Neural crest cell (in vitro differentiated cells): ENCODE measurements around the gene KRTAP10-1. TPM values are rescaled to one million over a fixed set of nuclear protein-coding genes. Genes with fewer than 3 reads are reported as not detected.
"Not testable (repeated sequence)": the region's sequence is repeated elsewhere in the genome, so short reads cannot be mapped to it uniquely, and the experiment has no call there.

Experiments
- DNase-seq: peaks from one replicate; pipeline ENCODE4 v3.0.0; 2021; ENCODE audit warnings: low read depth, mixed read lengths, low spot score
- H3K27ac Mint-ChIP-seq: one replicate; pipeline ENCODE4 v1.8.0; 2021; ENCODE audit warnings: mild to moderate bottlenecking, mixed read lengths; ENCODE audit not compliant: unreplicated experiment
- H3K27me3 Mint-ChIP-seq: 2 replicates; pipeline ENCODE4 v1.8.0; 2021; ENCODE audit warnings: low read depth, mild to moderate bottlenecking, mixed read lengths
- H3K36me3 Mint-ChIP-seq: 2 replicates; pipeline ENCODE4 v1.8.0; 2021; ENCODE audit warnings: low read depth, mild to moderate bottlenecking, mixed read lengths
- H3K4me1 Mint-ChIP-seq: 2 replicates; pipeline ENCODE4 v1.8.0; 2021; ENCODE audit warnings: mixed read lengths
- H3K4me3 Mint-ChIP-seq: one replicate; pipeline ENCODE4 v1.8.0; 2021; ENCODE audit warnings: mild to moderate bottlenecking, mixed read lengths
- H3K9me3 Mint-ChIP-seq: 2 replicates; pipeline ENCODE4 v1.8.0; 2021; ENCODE audit warnings: mixed read lengths
- total RNA-seq: library from RNA; stranded (reverse); gene quantifications from 2 replicates; pipeline ENCODE4 v1.2.1, GENCODE V29; 2021
- TF ChIP-seq, protein P1 (sequence below): fragments of 200-600 bp; sonication (generic); conservative IDR thresholded peaks from 2 replicates; pipeline ENCODE4 v1.5.0; 2021; ENCODE audit warnings: antibody characterized with exemption, mild to moderate bottlenecking

The KRTAP10-1 gene
- total RNA-seq, 1 donor from 2014 or later = not detected

DNA sequence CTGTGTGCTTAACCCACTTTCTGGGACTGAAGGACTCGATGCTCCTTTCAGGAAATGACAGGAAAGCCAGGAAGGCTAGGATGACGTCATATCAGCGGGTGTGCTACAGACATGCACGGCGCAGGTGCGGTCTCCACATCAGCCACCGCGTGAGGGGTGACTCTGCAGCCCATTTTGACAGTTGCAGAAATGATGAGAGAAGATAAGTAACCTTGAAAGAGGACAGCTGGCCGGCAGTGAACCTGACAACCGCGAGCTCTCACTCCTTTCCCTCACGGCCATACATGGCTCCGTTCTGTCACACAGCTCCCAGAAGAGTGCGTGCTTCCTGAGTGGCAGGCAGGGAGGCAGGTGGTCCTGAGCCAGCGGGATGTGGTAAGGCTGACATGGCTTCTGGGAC, 42.1 kb upstream of the KRTAP10-1 start:
- H3K27ac Mint-ChIP-seq = no peak overlapping the region
- no peak for DNase-seq
- peaks cover 32% of the 10 kb centered on the region for H3K27me3 Mint-ChIP-seq
- peaks cover 10% of the 10 kb centered on the region for H3K9me3 Mint-ChIP-seq
- H3K36me3 Mint-ChIP-seq = peaks cover 13% of the 10 kb centered on the region
- TF ChIP-seq, protein P1, sequence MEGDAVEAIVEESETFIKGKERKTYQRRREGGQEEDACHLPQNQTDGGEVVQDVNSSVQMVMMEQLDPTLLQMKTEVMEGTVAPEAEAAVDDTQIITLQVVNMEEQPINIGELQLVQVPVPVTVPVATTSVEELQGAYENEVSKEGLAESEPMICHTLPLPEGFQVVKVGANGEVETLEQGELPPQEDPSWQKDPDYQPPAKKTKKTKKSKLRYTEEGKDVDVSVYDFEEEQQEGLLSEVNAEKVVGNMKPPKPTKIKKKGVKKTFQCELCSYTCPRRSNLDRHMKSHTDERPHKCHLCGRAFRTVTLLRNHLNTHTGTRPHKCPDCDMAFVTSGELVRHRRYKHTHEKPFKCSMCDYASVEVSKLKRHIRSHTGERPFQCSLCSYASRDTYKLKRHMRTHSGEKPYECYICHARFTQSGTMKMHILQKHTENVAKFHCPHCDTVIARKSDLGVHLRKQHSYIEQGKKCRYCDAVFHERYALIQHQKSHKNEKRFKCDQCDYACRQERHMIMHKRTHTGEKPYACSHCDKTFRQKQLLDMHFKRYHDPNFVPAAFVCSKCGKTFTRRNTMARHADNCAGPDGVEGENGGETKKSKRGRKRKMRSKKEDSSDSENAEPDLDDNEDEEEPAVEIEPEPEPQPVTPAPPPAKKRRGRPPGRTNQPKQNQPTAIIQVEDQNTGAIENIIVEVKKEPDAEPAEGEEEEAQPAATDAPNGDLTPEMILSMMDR = no peak
- peaks cover 12% of the 10 kb centered on the region for H3K4me1 Mint-ChIP-seq
- no peak overlapping the region for H3K4me3 Mint-ChIP-seq

DNA sequence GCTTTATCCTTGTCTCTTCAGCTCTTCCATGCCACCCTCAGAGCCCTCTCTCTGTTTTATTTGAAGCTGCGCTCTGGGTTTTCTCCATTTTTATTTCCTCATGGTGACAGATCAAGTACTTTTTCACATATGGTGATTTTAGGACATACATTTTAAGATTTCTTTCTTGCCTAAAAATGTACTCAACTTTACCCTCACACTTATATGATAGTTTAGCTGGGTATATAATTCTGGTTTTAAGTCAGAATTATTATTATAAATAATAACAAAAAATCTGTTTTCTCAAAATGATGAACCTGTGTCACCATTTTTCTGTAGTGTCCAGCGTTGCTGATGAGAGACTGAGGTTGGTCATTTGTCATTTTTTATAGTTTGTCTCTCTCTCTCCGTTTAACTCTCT, 41.2 kb upstream of the KRTAP10-1 start:
- H3K27me3 Mint-ChIP-seq = peaks cover 28% of the 10 kb centered on the region
- DNase-seq = no peak
- H3K9me3 Mint-ChIP-seq = peaks cover 12% of the 10 kb centered on the region
- no peak overlapping the region for H3K27ac Mint-ChIP-seq
- H3K4me1 Mint-ChIP-seq = peaks cover 12% of the 10 kb centered on the region
- TF ChIP-seq, protein P1 = no peak
- H3K36me3 Mint-ChIP-seq = peaks cover 17% of the 10 kb centered on the region
- H3K4me3 Mint-ChIP-seq = no peak overlapping the region

DNA sequence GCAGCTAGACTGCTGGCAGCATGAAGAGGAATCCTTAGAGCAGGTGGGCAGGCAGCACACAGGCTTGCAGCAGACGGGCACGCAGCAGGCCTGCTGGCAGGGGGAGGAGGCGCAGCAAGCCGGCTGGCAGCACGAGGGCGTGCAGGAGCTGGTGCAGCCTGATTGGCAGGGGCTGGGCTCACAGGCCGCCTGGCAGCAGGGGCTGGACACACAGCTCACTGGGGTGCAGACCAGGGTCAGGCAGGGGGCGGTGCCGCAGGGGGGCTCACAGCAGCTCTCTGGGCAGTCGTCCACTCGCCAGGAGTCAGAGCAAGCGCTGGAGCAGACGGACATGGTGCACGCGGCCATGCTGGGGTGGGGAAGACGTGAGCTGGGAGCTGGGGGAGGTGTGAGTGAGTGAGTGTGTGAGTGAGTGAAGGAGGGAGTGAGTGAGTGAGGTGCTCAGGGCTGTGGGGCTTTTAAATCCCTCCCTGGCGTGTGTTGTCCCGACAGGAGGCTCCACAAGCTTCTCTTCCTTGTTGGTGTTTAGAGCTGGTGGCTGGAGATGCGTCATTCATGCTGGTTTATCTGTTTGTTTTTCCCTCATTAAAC, 40.3 kb upstream of the KRTAP10-1 start, which contains the start of gene KRTAP10-5:
Gene KRTAP10-5, minus strand, starts transcription at position 374 of the 591 bp plus-strand sequence. Its CDS starts 26 bp downstream, at position 348.
- peaks cover 17% of the 10 kb centered on the region for H3K36me3 Mint-ChIP-seq
- not testable (repeated sequence) for H3K27ac Mint-ChIP-seq, H3K4me1 Mint-ChIP-seq, H3K4me3 Mint-ChIP-seq, DNase-seq
- peaks cover 21% of the 10 kb centered on the region for H3K27me3 Mint-ChIP-seq
- peaks cover 12% of the 10 kb centered on the region for H3K9me3 Mint-ChIP-seq

DNA sequence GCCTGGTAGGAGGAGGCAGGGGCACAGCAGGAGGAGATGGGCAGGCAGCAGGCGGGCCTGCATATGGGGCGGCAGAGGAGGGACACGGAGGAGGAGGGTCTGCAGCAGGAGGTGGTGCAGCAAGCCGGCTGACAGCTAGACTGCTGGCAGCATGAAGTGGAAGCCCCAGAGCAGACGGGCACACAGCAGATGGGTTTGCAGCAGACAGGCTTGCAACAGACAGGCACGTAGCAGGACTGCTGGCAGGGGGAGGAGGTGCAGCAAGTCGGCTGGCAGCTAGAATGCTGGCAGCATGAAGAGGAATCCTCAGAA, 39.8 kb upstream of the KRTAP10-1 start:
- Mint-ChIP-seq H3K27ac (no peak overlapping the region), H3K4me3 (no peak overlapping the region), H3K4me1 (peaks cover 7% of the 10 kb centered on the region), H3K36me3 (peaks cover 17% of the 10 kb centered on the region), H3K9me3 (peaks cover 12% of the 10 kb centered on the region), H3K27me3 (peaks cover 18% of the 10 kb centered on the region)
- TF ChIP-seq, protein P1 = no peak
- DNase-seq = no peak

DNA sequence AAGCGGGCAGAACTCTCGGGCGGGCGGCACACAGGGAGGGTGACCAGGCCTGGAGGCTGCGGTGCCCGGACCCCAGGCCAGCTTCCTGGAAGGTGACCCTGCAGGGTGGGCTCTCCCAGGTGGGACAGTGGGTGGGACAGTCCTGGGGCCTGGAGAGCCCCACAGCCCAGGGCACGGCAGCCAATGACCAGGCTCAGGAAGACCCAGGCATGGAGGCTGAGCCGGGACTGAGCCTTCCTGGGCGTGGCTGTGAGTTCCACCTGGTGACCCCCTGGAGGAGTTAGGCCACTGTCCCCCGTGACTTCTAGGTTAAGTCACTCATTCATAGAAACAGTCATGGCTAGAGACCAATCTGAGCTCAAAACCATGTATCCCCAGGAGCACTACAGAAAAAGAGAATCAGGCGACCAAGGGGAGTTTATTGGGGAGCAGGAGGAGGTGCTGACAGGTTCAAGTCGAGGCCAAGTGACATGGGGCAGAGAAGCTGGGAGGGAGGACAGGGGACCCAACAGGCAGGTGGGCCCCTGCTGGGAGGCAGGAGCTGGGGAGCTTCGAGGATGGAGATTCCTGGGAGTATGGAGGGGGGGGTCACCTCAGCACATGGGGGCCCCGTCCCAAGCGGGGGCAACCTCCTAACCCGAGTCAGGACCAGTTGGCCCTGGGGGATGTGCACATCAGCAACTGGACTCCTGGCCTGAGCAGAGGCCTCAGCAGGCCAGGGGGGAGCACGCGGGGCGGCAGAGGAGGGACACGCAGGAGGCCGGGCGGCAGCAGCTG, 39.2 kb upstream of the KRTAP10-1 start:
- Mint-ChIP-seq H3K4me1 (peaks cover 7% of the 10 kb centered on the region), H3K9me3 (peaks cover 12% of the 10 kb centered on the region), H3K27me3 (peaks cover 15% of the 10 kb centered on the region), H3K4me3 (no peak overlapping the region), H3K36me3 (peaks cover 17% of the 10 kb centered on the region), H3K27ac (peak overlapping the region; percentile 55)
- TF ChIP-seq, protein P1 = no peak
- DNase-seq = no peak

DNA sequence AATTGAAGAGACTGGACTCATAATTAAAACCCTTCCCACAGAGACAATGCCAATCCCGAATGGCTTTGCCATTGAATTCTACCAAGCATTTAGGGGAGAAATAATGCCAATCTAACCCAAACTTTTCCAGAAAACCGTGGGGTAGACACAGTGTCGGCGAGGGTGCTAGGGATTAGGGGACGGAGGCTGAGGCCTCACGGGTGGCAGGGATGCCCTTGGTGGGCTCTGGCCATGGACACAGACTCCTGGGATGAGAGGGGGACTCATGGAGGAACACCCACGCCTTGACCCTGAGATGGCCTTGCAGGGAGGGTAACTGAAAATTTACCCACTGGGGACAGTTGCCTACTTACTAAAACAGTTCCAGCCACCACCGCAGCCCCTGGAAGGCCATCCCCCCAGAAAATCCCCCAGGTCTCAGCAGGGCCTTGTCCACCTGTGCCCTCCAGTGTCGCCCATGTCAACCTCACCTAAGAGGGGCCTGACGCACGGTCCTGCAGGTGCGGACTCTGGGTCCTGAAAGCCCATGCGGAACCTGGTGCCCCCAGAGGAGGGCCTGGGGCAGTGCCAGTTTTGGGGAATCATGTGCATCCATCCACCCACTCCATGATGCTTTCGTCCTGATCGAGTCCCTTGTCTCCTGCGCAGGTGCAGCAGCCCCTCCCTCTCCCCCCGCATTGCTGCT, 38.5 kb upstream of the KRTAP10-1 start:
- H3K36me3 Mint-ChIP-seq = peaks cover 17% of the 10 kb centered on the region
- peaks cover 12% of the 10 kb centered on the region for H3K9me3 Mint-ChIP-seq
- peaks cover 6% of the 10 kb centered on the region for H3K4me1 Mint-ChIP-seq
- TF ChIP-seq, protein P1 = no peak
- no peak overlapping the region for H3K27ac Mint-ChIP-seq
- H3K27me3 Mint-ChIP-seq = peaks cover 9% of the 10 kb centered on the region
- no peak overlapping the region for H3K4me3 Mint-ChIP-seq
- no peak for DNase-seq
